Right ventricle myocardium superior (tissue), 1 donor: ENCODE results near the gene SLC2A13. TPM values are rescaled to one million over a fixed set of nuclear protein-coding genes. Genes with fewer than 3 reads are reported as not detected.
"Not testable (repeated sequence)": the region's sequence is repeated elsewhere in the genome, so short reads cannot be mapped to it uniquely, and the experiment has no call there.

Experiments used
- ATAC-seq: fragments of 200-7000 bp; cut with Tn5 transposase; one replicate; pipeline ENCODE4 v1.9.1; 2020; ENCODE audit warnings: mild to moderate bottlenecking; ENCODE audit not compliant: poor library complexity
- DNase-seq: peaks from one replicate; pipeline ENCODE4 v3.0.0-alpha.2; 2020
- intact Hi-C: fragments of 100-400 bp; cut with DNase I; formaldehyde crosslinking; loops from one replicate; pipeline ENCODE4 v1.11.2; 2022
- total RNA-seq: library from RNA; stranded (reverse); fragmentation: NEBNext Ultra II Directional; extraction: Animal tissue kit (Norgen Biotek cat#: 25700); gene quantifications from one replicate; pipeline ENCODE4 v1.2.1, GENCODE V29; 2021
- donor health status: DM: no; HTN: yes; CAD: no; lungs with severe emphysema.

SLC2A13 gene
- total RNA-seq, 1 donor from 2014 or later, result 6.6 TPM

DNA sequence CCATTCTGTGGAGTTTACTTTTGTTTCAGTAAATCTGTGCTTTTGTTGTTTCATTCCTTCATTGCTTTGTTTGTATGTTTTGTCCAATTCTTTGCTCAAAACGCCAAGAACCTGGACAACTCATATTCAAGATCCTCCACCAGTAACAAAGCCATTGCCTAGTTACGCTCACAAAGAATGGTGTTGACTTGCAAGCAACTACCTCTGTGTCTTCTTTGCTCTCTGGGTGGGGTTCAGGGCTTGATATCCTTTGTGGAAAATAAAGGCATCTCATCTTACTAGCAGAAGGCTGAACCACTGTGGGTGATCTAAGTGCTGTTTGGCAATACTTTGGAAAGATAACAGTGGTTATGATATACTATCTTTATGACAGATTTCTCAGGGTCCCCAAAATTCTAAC is 252.9 kb downstream of the SLC2A13 start:
- no peak for DNase-seq
- intact Hi-C loops, result no loop called here
- ATAC-seq, result no peak

GRCh38 chr12:39852346-39852745 is 253.5 kb downstream of the SLC2A13 start:
- ATAC-seq, result no peak
- intact Hi-C loops, result no loop called here
- DNase-seq, result no peak

GRCh38 chr12:39848218-39848617 is 257.7 kb downstream of the SLC2A13 start:
- DNase-seq, ATAC-seq, intact Hi-C loops: not testable (repeated sequence)

DNA sequence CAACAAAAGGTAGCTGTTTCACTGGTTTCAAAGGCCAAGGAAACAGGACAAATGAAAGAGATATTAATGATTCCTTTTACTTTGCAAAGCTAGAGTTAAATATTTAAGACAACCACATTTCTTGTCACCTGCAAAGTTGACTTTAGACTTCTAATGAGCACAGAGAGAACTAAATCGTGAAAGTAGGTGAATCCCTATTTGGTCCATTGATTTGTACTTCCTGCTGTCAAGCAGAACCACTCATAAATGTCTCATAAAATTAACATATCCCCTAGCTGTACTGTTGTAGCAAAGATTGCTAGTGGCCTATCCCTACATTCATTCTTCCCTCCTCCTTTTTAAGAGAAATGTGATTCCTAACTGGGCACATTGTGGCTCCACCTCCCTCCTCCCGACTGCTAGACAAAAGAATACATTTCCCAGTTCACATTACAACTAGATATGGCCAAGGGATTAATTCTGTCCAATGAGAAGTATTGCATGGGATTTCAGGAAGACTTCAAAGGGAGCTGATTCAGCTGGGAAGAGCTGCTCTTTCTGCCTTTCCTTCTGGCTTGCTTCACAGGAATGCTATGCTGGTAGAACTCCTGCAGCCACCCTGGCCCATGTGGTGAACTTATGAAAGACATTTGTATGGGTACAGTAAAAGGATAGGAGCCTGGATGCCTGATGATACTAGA is 258.8 kb downstream of the SLC2A13 start:
- no peak for ATAC-seq
- intact Hi-C loops, result no loop called here
- no peak for DNase-seq

- no peak for ATAC-seq
- no peak for DNase-seq
- intact Hi-C loops, result no loop called here
Measured at GRCh38 chr12:39846304-39846703, 259.6 kb downstream of the SLC2A13 start.

GRCh38 chr12:39840422-39840821 is 265.5 kb downstream of the SLC2A13 start:
- no peak for ATAC-seq
- intact Hi-C loops, result no loop called here
- DNase-seq, result no peak

GRCh38 chr12:39839072-39839471 is 266.8 kb downstream of the SLC2A13 start:
- no peak for DNase-seq
- ATAC-seq, result no peak
- intact Hi-C loops, result no loop called here

DNA sequence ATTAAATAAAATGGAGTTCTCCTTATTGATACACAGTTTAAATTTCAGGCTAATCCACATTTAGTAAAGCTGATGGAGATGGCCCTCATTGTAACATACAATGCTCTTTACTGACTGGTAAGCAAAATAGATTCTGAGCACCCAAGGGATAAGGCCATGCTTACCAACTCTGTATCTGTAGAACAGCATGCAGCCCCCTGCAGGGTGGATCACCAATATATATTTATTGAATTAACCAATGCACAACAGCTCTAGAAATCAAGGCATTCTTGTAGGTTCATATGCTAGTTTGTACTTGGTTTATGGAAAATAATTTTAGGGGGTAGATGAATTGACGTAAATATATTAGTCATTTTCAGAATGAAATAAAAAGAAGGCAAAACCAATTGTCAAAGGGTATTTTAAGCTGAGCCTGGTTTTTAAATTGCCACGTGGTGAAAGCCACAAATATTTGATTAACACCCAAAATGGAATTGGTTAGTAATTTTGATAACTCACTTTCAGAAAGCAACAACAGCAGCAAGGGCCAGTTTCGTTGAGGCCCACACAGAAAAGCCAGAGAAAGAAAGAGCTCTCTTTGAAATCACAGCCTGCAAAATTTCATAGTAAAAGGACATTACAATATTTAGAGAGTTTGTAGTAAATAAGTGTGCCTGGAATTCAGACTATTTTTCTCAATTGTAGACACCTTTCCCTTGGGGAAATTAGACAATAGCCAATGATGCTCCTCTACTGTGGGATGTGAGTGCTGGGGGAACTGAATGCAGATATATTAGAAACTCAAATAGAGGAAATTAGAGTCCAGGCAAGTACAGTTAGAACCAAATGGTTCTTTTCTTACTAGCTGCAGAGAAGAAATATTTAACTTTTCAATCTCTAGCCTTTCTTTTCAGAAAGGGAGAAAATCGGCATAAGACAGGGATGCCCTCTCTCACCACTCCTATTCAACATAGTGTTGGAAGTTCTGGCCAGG is 270.1 kb downstream of the SLC2A13 start:
- ATAC-seq (no peak), DNase-seq (no peak)
- intact Hi-C loops, result no loop called here

DNA sequence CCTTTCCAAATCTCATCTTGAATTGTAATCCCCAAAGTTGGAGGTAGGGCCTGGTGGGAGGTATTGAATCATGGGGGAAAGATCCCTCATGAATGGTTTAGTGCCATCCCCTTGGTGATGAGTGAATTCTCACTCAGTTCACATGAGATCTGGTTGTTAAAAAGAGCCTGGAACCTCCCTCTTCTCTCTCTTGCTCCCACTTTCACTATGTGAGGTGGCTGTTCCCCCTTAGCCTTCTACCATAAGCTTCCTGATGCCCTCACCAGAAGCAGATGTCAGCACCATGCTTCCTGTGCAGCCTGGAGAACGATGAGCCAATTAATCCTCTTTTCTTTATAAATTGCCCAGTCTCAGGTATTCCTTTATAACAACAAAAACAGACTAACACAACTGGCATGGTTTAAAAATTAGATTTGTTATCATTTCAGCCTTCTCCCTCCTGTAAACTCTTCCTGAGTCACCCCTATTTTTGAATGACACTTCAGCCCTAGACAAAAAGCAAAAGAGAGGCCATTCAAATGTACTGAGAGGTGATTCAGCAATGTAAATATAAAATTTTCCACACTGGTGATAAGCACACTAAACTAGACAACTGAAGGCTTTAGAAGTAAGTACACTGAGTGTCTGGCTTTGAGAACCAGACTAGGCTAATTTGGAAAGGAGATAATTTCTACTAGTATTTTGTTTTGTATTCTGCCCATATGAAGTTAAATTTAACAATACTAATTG is 274.1 kb downstream of the SLC2A13 start:
- intact Hi-C loops, result no loop called here
- ATAC-seq (no peak), DNase-seq (no peak)

- ATAC-seq (no peak), DNase-seq (no peak)
- intact Hi-C loops, result no loop called here
Measured at GRCh38 chr12:39830852-39831520, 274.9 kb downstream of the SLC2A13 start.

DNA sequence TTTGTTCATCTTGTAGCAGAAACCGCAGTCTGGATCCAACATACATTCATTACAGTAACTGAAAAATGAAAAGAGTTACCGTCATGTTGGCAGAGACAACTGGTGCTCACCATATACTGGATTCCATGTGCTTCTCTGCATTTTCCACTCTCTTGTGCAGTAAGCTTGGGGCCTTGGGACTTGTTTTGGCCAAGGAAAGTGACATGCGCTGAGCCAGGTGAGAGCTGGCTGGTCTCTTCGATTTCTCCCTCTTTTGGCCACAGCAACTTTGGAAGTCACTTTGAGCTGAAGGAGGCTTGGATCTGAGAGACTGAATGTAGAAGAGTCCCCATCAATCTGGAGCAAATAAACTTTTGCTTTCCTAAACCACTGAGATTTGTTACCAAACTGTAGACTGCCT is 275.7 kb downstream of the SLC2A13 start:
- no peak for ATAC-seq
- intact Hi-C loops, result no loop called here
- no peak for DNase-seq

DNA sequence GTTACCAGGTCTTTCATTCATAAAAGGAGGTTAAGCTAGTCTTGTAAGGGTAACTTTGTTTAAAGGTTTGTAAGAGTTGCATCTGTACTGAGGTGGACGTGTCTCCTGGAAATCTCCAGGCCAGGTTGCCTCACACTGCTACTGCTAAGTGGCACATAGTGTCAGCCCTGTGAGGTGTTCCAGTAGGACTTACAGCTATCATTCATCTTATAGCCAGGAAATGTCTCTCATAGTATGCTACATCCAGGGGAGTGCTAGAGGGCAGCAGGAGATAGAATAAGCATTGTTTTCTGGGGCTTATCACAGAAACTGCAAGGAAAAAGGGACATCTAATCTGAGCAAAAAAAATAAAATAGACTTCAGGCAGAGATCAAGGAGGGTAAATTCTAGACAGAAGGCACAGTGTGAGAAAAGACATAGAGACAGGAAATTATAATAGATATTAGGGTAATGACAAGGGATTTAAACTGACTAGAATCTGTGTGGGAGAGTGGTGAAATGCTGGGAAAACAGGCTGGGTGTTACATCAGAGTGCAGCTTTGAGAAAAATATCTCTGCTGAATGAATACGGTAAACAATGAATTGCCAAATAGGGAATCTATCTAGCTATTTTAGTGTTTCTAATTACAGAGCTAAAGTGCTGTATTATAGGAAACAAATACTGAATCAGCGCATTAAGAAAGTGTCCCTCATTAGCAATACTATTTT is 281.2 kb downstream of the SLC2A13 start:
- ATAC-seq (peak; percentile 78), DNase-seq (no peak)
- intact Hi-C loops, result no loop called here

DNA sequence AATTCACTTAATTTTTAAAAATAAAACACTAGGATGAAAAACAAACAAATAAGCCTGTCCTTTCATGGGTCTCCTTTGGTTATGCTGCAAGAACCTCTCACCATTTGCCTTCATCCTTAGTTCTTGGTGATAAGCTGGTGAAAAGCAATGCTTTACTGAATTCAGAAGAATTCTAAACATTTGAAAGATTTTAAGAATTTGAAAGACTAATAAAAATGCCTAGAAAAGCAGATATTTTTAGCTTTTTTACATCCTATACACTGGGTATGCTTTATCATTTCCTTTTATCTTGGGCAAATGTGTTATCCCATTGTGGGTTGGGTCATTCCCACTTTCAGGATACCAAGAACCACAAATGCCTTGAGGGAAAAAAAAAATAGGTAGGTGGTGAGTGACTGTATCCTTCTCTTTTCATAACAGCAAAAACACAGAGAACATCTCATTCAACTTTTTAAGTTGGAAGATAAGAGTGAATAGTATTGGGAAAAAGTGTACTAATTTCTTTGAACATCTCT is 289.2 kb downstream of the SLC2A13 start:
- no peak for DNase-seq
- no peak for ATAC-seq
- intact Hi-C loops, result no loop called here

GRCh38 chr12:39815746-39816145 is 290.1 kb downstream of the SLC2A13 start:
- intact Hi-C loops, result no loop called here
- ATAC-seq (no peak), DNase-seq (no peak)

DNA sequence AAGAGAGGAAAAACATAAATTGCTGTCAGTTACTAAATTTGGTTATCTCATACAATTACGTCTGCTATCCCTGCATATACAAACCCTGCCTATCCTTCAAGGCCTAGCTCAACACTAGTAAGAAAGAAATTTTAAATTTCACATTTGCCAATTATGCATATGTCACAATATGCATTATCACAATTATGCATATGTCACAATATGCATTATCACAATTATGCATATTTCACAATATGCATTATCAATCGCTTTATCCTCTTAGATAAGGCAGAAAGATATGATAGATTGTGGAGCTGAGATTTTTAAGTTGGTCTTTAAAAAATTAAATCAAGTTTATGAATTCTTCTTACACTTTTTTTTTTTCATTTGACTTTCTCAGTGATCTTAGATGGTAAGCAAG is 291.3 kb downstream of the SLC2A13 start:
- no peak for ATAC-seq
- DNase-seq, result no peak
- intact Hi-C loops, result no loop called here

- ATAC-seq (no peak), DNase-seq (no peak)
- intact Hi-C loops, result no loop called here
Measured at GRCh38 chr12:39813776-39814175, 292.1 kb downstream of the SLC2A13 start.

- peak; percentile 17 for DNase-seq
- intact Hi-C loops, ATAC-seq: not testable (repeated sequence)
Measured at GRCh38 chr12:39812456-39812855, 293.4 kb downstream of the SLC2A13 start.

DNA sequence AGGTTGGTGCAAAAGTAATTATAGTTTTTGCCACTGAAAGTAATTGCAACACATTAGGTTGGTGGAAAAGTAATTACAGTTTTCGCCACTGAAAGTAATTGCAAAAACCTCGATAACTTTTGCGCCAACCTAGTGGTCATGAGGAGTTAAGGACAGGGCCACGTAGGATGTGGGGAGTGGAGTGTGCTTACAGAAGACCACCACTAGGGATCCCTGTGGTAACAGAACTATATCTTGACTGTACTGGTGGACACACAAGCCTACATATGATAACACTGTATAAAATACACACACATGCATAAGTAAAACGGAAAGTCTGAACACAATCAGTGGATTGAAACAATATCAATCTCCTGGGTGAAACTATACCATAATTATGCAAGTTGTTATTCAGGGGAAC is 298.8 kb downstream of the SLC2A13 start:
- DNase-seq (no peak), ATAC-seq (no peak)
- intact Hi-C loops, result no loop called here
